Activated CD8-positive, alpha-beta T cell treated with anti-CD3 and anti-CD28 coated beads for 36 hours (primary cell): ENCODE measurements around the gene ZNF644. TPM values are rescaled to one million over a fixed set of nuclear protein-coding genes. Genes with fewer than 3 reads are reported as not detected.

Source experiments
- ATAC-seq: fragments of 200-7000 bp; cut with Tn5 transposase; one replicate; pipeline ENCODE4 v1.10.0; 2021; ENCODE audit warnings: mild to moderate bottlenecking, moderate library complexity
- CTCF ChIA-PET: fragments of 350-600 bp; sonication (Branson Sonifier 250); formaldehyde crosslinking; loops from one replicate; lab custom pipeline; 2021; ENCODE audit warnings: antibody characterized with exemption; lab: Charles Lee
- POLR2A ChIA-PET: fragments of 350-600 bp; sonication (Branson Sonifier 250); formaldehyde crosslinking; loops from one replicate; lab custom pipeline; 2021; ENCODE audit warnings: antibody characterized with exemption; lab: Charles Lee
- DNase-seq: peaks from one replicate; pipeline ENCODE4 v3.0.0-alpha.2; 2020
- H3K27ac Mint-ChIP-seq: one replicate; pipeline ENCODE4 v1.8.0; 2021; ENCODE audit warnings: mild to moderate bottlenecking, mixed read lengths
- H3K27me3 Mint-ChIP-seq: one replicate; pipeline ENCODE4 v1.8.0; 2021; ENCODE audit warnings: mixed read lengths
- H3K36me3 Mint-ChIP-seq: one replicate; pipeline ENCODE4 v1.8.0; 2021; ENCODE audit warnings: low read depth, mixed read lengths
- H3K4me1 Mint-ChIP-seq: one replicate; pipeline ENCODE4 v1.8.0; 2021; ENCODE audit warnings: low read depth, mixed read lengths
- H3K4me3 Mint-ChIP-seq: one replicate; pipeline ENCODE4 v1.8.0; 2021; ENCODE audit warnings: mild to moderate bottlenecking, moderate library complexity, mixed read lengths
- H3K9me3 Mint-ChIP-seq: one replicate; pipeline ENCODE4 v1.8.0; 2021; ENCODE audit warnings: mixed read lengths
- intact Hi-C: fragments of 100-400 bp; cut with micrococcal nuclease; formaldehyde crosslinking; loops from one replicate; pipeline ENCODE4 v1.10.0; 2022
- total RNA-seq, 2 experiments: library from RNA; stranded (reverse); gene quantifications; one replicate each; pipeline ENCODE4 v1.2.3, GENCODE V29; 2021
- TF ChIP-seq, protein P1 (sequence below): fragments of 200-600 bp; IDR thresholded peaks from one replicate; pipeline ENCODE4 v1.8.0; 2022; ENCODE audit warnings: antibody characterized with exemption, mild to moderate bottlenecking

Gene ZNF644
- total RNA-seq, 2 experiments from 2014 or later = 43.4 to 44.9 TPM

- ChIA-PET POLR2A (no interaction called here), CTCF (no interaction called here)
- Mint-ChIP-seq H3K27ac (no peak overlapping the region), H3K4me1 (no peaks in the 10 kb centered on the region), H3K9me3 (peaks cover 28% of the 10 kb centered on the region), H3K4me3 (no peak overlapping the region), H3K36me3 (peaks cover 6% of the 10 kb centered on the region), H3K27me3 (peaks cover 2% of the 10 kb centered on the region)
- intact Hi-C loops = no loop called here
- no peak for DNase-seq
- TF ChIP-seq, protein P1, sequence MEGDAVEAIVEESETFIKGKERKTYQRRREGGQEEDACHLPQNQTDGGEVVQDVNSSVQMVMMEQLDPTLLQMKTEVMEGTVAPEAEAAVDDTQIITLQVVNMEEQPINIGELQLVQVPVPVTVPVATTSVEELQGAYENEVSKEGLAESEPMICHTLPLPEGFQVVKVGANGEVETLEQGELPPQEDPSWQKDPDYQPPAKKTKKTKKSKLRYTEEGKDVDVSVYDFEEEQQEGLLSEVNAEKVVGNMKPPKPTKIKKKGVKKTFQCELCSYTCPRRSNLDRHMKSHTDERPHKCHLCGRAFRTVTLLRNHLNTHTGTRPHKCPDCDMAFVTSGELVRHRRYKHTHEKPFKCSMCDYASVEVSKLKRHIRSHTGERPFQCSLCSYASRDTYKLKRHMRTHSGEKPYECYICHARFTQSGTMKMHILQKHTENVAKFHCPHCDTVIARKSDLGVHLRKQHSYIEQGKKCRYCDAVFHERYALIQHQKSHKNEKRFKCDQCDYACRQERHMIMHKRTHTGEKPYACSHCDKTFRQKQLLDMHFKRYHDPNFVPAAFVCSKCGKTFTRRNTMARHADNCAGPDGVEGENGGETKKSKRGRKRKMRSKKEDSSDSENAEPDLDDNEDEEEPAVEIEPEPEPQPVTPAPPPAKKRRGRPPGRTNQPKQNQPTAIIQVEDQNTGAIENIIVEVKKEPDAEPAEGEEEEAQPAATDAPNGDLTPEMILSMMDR = no peak
- no peak for ATAC-seq
These were observed 139.6 kb downstream of the ZNF644 start for GRCh38 chr1:90882221-90882620.

GRCh38 chr1:90881034-90881433 is 140.8 kb downstream of the ZNF644 start:
- DNase-seq (no peak), ATAC-seq (no peak)
- H3K27ac Mint-ChIP-seq = no peak overlapping the region
- CTCF ChIA-PET = no interaction called here
- H3K36me3 Mint-ChIP-seq = peaks cover 6% of the 10 kb centered on the region
- H3K9me3 Mint-ChIP-seq = peaks cover 26% of the 10 kb centered on the region
- no peak overlapping the region for H3K4me3 Mint-ChIP-seq
- POLR2A ChIA-PET = no interaction called here
- TF ChIP-seq, protein P1 = no peak
- no peaks in the 10 kb centered on the region for H3K4me1 Mint-ChIP-seq
- peaks cover 2% of the 10 kb centered on the region for H3K27me3 Mint-ChIP-seq
- intact Hi-C loops = no loop called here

DNA sequence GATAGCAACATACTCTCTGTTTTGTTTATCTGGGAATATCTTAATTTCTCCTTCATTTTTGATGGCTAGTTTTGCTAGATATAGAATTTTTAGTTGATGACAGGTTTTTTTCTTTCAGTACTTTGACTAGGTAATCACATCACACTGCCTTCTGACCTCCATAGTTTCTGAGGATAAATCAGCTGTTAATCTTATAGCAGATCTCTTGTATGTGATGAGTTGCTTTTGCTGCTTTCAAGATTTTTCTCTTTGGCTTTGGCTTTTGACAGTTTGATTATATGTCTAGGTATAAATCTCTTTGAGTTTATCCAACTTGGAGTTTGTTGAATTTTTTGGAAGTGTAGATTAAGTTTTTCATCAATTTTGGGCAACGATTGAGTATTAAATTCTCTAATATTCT is 142.6 kb downstream of the ZNF644 start:
- peaks cover 6% of the 10 kb centered on the region for H3K36me3 Mint-ChIP-seq
- intact Hi-C loops = no loop called here
- ATAC-seq (no peak), DNase-seq (no peak)
- H3K4me3 Mint-ChIP-seq = no peak overlapping the region
- CTCF ChIA-PET = no interaction called here
- H3K4me1 Mint-ChIP-seq = no peaks in the 10 kb centered on the region
- TF ChIP-seq, protein P1 = no peak
- no peak overlapping the region for H3K27ac Mint-ChIP-seq
- POLR2A ChIA-PET = no interaction called here
- peaks cover 28% of the 10 kb centered on the region for H3K9me3 Mint-ChIP-seq
- H3K27me3 Mint-ChIP-seq = peaks cover 2% of the 10 kb centered on the region

GRCh38 chr1:90876101-90876500 is 145.7 kb downstream of the ZNF644 start:
- TF ChIP-seq, protein P1 = no peak
- ChIA-PET POLR2A (no interaction called here), CTCF (no interaction called here)
- Mint-ChIP-seq H3K4me3 (no peak overlapping the region), H3K27ac (no peak overlapping the region), H3K9me3 (peaks cover 26% of the 10 kb centered on the region), H3K4me1 (no peaks in the 10 kb centered on the region), H3K27me3 (peaks cover 2% of the 10 kb centered on the region), H3K36me3 (peaks cover 6% of the 10 kb centered on the region)
- DNase-seq (no peak), ATAC-seq (no peak)
- intact Hi-C loops = no loop called here
